Right cardiac atrium (tissue), 5 donors: ENCODE data around the gene ITGAV. TPM values are rescaled to one million over a fixed set of nuclear protein-coding genes. Genes with fewer than 3 reads are reported as not detected.
A peak's percentile ranks its signal among the peaks of the same experiment; 100 is the strongest.

ENCODE experiments used
- ATAC-seq, 2 donors: fragments of 200-7000 bp; cut with Tn5 transposase; one replicate each; pipeline versions ENCODE4 v1.8.0 to v1.9.1; 2020; ENCODE audit warnings: moderate library complexity in 2 of 2, mild to moderate bottlenecking in 1 of 2
- DNase-seq, 3 donors: peaks; one replicate each; pipeline ENCODE4 v3.0.0-alpha.2; 2020
- H3K27ac ChIP-seq: one replicate; pipeline ENCODE4 v1.5.1; 2013; ENCODE audit warnings: mild to moderate bottlenecking, low read length, control low read depth, moderate library complexity
- H3K27me3 ChIP-seq: one replicate; pipeline ENCODE4 v1.6.1; 2013; ENCODE audit not compliant: control insufficient read depth, insufficient read depth
- H3K4me1 ChIP-seq: one replicate; pipeline ENCODE4 v1.6.1; 2013; ENCODE audit warnings: low read length; ENCODE audit not compliant: control insufficient read depth, insufficient read depth
- H3K4me3 ChIP-seq: one replicate; pipeline ENCODE4 v1.5.1; 2013; ENCODE audit warnings: low read length, control low read depth
- H3K9me3 ChIP-seq: one replicate; pipeline ENCODE4 v1.6.1; 2013; ENCODE audit warnings: low read length; ENCODE audit not compliant: control insufficient read depth
- WGBS: extraction: QIAGEN DNeasy Blood & Tissue Kit; methylation state at CpG from one replicate; pipeline ENCODE4 v1.1.7; 2013; 5-methylcytosine and 5-hydroxymethylcytosine counted together
- intact Hi-C, 4 donors: fragments of 100-400 bp; cut with DNase I; formaldehyde crosslinking; loops; one replicate each; pipeline versions ENCODE4 v1.11.0 to v1.14.0; 2022 to 2023
- polyA plus RNA-seq: library from polyadenylated mRNA; stranded (reverse); fragments of 200-250 nt; gene quantifications from one replicate; pipeline ENCODE4 v1.2.3, GENCODE V29; 2013
- total RNA-seq, 4 donors: library from RNA; stranded (reverse); fragmentation: NEBNext Ultra II Directional; extraction: Animal tissue kit (Norgen Biotek cat#: 25700); gene quantifications; one replicate each; pipeline ENCODE4 v1.2.1, GENCODE V29; 2021
- donor health status: healthy with polysubstance abuse.
- donor health status: DM: no; HTN: yes; CAD: no.
- donor health status: DM: no; HTN: no; CAD: no.
- donor health status: DM: no; HTN: yes; CAD: no; lungs with severe emphysema.
- donor health status: DM: yes; HTN: yes; CAD: no.

Gene ITGAV
- total and polyA plus RNA-seq, 5 donors, result 37.3 to 135 (median 121) TPM

DNA sequence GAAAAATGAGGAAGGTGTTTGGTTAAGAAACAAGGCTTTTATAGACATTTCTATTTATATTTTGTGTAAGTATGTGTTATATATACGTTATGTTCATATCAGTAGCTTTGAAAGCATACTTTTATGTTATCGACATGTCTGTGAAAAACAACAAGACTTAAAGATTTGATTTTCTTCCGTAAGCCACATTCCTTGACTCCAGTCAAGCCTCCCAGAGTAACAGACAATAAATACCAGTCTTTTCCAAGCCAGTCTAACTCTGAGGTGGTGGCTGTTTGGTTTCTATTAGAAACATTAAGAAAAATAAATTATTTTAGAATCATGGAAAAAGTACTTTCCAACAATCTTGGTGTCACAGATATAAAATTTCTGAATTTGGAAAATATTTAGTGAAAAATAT, 16.3 kb upstream of the ITGAV start:
- H3K4me1 ChIP-seq, result no peaks in the 10 kb centered on the region
- no peak overlapping the region for H3K27ac ChIP-seq
- H3K9me3 ChIP-seq, result no peaks in the 10 kb centered on the region
- 85% methylated on average over 3 of the region's 3 CpGs for WGBS
- intact Hi-C loops, result no loop called here
- ATAC-seq (no peak), DNase-seq (no peak)
- H3K4me3 ChIP-seq, result no peak overlapping the region
- no peaks in the 10 kb centered on the region for H3K27me3 ChIP-seq

DNA sequence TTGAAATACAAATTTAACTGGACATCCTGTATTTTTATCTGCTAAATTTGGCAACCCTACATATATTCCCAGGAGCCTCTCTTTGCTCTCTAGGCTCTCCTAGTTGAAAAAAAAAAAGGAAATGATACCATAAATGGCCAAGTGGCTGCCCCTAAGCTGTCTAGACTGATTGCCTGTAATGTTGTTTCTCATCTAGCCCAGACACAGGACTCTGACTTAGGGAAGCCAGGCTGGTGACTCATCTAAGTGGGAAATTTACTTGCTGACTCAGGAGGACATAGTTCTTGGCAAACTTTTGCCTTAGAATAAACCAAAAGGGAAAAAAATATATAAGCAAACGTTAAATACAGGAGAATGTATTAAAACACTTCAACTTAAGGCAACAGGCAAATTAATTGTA, 14.6 kb upstream of the ITGAV start:
- peak; percentile 97 to 99 for ATAC-seq
- WGBS, result 18% methylated on average over 1 of the region's 1 CpG
- no peaks in the 10 kb centered on the region for H3K9me3 ChIP-seq
- no peak overlapping the region for H3K4me3 ChIP-seq
- H3K27ac ChIP-seq, result no peak overlapping the region
- H3K27me3 ChIP-seq, result no peaks in the 10 kb centered on the region
- peak in 1 of 3 donors; percentile 31 for DNase-seq
- intact Hi-C loops, result no loop called here
- no peaks in the 10 kb centered on the region for H3K4me1 ChIP-seq

DNA sequence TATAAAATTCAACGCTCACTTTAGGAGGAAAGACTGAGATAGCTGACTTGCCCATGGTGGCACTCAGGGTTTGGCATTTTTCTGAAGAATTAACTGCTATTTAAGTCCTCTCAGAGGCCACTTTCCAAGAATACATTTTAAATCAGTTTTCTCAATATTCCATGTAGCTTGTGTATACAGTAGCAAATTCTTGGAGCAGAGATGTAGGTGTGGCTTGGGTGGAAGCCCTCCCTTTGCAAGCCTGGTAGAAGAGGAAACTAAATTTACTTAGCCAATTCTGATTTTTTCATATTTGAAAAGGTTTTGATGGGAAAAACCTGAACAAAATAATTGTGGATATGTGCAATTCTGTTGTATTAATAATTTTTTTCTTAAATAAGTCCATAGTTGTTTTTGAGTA, 14.0 kb upstream of the ITGAV start:
- Histone ChIP-seq H3K27me3 (no peaks in the 10 kb centered on the region), H3K9me3 (no peaks in the 10 kb centered on the region), H3K4me3 (no peak overlapping the region), H3K4me1 (no peaks in the 10 kb centered on the region), H3K27ac (no peak overlapping the region)
- WGBS, result 87% methylated on average over 1 of the region's 1 CpG
- DNase-seq (no peak), ATAC-seq (no peak)
- intact Hi-C loops, result no loop called here

DNA sequence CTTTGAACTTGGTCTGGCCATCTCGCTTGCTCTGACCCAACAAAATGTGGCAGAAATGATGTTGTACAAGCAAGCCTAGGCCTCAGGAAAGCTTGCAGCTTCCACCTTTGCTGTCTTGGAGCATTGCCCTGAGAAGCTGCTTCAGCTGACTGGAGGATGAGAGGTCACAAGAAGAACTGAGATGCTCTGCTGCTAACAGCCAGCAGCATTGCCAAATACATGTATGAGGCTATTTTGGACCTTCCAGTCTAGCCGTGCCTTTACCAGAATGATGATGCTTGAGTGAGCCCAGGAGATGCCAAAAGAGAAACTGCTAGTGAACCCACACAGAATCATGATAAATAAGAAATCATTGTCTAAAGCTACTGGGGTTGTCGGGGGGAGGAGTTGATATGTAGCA, 13.2 kb upstream of the ITGAV start:
- Histone ChIP-seq H3K9me3 (no peaks in the 10 kb centered on the region), H3K4me3 (no peak overlapping the region), H3K4me1 (no peaks in the 10 kb centered on the region), H3K27ac (no peak overlapping the region), H3K27me3 (no peaks in the 10 kb centered on the region)
- DNase-seq (no peak), ATAC-seq (no peak)
- WGBS, result 84% methylated on average over 3 of the region's 3 CpGs
- intact Hi-C loops, result no loop called here

DNA sequence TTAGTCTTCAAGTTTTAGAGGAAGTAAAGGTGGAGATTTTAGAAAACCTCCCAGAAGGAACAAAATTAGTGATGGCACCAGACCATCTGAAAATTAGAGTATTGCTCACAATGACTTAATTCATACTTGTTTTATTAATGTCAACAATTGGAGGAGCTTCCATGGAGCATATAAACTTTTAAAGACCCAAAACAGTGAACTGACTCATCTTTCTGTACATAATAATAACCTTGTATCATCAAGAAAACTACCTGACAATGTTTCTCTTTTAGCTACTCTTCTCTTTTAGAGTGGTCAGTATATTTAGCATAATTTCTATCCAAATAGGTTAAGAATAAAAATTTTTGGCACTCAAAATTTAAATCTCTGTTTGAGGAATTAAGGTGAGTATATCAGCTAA, 7.2 kb upstream of the ITGAV start:
- no peak for DNase-seq
- H3K9me3 ChIP-seq, result no peaks in the 10 kb centered on the region
- H3K27ac ChIP-seq, result no peak overlapping the region
- no peak for ATAC-seq
- H3K4me3 ChIP-seq, result no peak overlapping the region
- intact Hi-C loops, result loop anchor here in 1 of 4 donors (10.0 kb wide), 1 partner anchor 88 kb away; no protein-coding TSS in a partner anchor
- H3K4me1 ChIP-seq, result no peaks in the 10 kb centered on the region
- no peaks in the 10 kb centered on the region for H3K27me3 ChIP-seq

DNA sequence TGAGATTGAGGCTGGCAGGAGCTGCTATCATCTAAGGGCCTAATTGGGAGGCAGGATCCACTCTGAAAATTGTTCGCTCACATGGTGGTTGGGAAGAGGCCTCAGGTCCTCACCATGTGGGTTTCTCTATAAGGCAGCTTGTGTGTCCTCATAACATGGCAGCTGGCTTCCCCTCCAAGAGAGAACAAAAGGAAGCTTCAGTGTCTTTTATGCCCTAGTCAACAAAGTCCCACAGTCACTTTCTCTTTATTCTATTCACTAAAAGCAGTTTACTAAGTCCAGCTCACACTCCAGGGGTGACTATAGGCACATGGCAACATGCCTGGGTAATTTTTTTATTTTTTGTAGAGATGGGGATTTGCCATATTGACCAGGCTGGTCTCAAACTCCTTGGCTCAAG, 5.8 kb upstream of the ITGAV start:
- Histone ChIP-seq H3K4me1 (no peaks in the 10 kb centered on the region), H3K4me3 (no peak overlapping the region), H3K27me3 (no peaks in the 10 kb centered on the region), H3K27ac (no peak overlapping the region), H3K9me3 (no peaks in the 10 kb centered on the region)
- 95% methylated on average over 1 of the region's 1 CpG for WGBS
- DNase-seq (no peak), ATAC-seq (no peak)
- intact Hi-C loops, result loop anchor here in 1 of 4 donors (10.0 kb wide), 1 partner anchor 89 kb away; no protein-coding TSS in a partner anchor

DNA sequence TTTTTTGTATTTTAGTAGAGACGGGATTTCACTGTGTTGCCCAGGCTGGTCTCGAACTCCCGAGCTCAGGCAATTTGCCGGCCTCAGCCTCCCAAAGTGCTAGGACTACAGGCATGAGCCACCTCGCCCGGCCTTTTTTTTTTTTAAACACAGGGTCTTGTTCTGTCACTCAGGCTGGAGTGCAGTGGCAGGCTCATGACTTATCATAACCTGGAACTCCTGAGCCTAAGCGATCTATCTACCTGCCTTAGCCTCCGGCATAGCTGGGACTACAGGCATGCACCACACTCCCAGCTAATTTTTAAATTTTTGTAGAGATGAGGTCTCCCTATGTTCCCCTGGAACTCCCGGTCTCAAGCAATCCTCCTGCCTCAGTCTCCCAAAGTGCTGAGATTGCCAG, 1.4 kb upstream of the ITGAV start:
- intact Hi-C loops, result loop anchor here in 1 of 4 donors (10.0 kb wide), 1 partner anchor 94 kb away; no protein-coding TSS in a partner anchor
- DNase-seq (no peak), ATAC-seq (no peak)
- 97% methylated on average over 9 of the region's 9 CpGs for WGBS
- no peaks in the 10 kb centered on the region for H3K9me3 ChIP-seq
- no peaks in the 10 kb centered on the region for H3K27me3 ChIP-seq
- H3K4me1 ChIP-seq, result peaks cover 3% of the 10 kb centered on the region
- no peak overlapping the region for H3K4me3 ChIP-seq
- no peak overlapping the region for H3K27ac ChIP-seq

DNA sequence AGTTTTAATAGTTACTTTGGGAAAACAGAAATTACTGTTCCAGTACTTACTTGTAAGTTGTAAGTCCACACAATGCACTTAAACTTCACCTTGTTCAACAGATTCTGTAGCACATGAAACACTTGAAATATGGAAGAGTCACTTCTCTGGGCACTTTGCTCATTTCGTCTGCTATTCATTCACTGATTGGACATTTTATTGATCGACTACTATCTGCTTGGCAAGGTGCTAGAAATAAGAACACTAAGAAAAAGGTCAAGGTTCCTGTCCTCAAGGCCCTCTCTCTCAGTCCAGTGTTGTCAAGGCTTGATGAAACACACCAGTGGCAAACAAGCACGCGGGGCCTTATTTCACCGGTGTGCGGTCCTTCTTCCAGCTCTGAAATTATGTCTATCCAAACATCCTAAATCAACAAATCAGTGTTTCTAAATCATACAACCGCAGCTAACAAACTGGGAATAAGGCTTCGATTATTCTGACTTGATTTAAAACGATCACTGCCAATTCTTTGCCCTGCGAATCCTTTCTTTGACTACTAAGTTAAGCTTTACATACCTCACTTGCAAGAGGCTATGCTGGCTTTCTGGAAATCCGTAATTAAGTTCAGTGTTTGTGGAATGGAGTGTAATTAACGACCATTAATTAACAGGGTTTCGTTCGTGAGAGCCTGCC, 780 bp upstream of the ITGAV start:
- Histone ChIP-seq H3K27ac (peak overlapping the region; percentile 99), H3K9me3 (no peaks in the 10 kb centered on the region), H3K4me3 (peak overlapping the region; percentile 73), H3K4me1 (peaks cover 3% of the 10 kb centered on the region), H3K27me3 (no peaks in the 10 kb centered on the region)
- WGBS, result 30% methylated on average over 14 of the region's 14 CpGs
- intact Hi-C loops, result loop anchor here in 1 of 4 donors (10.0 kb wide), 1 partner anchor 94 kb away; no protein-coding TSS in a partner anchor
- ATAC-seq (no peak), DNase-seq (peak in 1 of 3 donors; percentile 48)

DNA sequence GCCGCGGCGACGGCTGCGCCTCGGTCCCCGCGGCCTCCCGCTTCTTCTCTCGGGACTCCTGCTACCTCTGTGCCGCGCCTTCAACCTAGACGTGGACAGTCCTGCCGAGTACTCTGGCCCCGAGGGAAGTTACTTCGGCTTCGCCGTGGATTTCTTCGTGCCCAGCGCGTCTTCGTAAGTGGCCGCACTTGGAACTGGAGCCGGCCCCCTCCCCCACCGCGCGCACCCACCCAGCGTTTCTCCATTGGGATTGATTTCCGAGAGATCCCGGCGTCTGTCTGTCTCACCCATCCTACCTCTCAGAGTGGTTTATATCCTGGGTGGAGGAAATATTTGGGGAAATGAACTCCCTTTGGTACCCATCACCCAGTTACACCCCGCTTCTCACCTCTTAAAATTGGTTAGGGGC, 498 bp downstream of the ITGAV start:
- ATAC-seq, result peak; percentile 45 to 49

DNA sequence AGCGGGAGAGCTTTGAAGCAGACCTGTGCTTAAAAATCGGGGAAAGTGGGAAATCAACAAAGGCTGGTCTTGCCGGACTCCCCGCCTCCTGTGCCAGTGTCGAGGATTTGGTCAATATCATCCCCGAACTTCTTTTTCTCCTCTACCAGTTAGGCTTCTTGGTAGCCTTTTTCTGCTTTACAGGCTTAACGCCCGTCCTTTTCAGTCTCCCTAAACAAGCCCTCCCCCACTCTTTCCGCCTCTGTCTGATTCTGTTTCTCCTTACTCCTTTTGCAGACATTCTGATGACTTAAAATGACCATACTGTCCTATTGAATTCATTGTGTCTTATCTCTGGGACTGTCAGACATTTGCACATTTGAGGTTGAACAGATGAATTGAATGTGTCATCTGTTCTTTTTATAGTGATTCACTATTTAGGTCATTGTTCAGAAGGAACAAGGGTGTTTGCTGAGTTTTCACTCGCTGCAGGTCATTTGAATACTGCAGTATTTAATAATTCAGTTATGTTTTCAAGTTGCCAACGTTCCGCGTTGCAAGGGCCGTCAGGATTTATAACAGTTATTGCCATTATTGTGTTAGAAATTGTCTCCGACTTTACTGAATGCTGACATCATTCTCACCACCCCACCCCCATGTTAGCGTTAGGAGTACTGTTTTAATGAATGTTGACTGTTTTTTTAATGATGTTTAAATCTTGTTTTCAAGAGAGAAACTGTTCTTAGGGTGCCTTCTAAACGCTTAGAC, 1.1 kb downstream of the ITGAV start:
- ATAC-seq (peak; percentile 5 to 52), DNase-seq (no peak)
- Histone ChIP-seq H3K27me3 (no peaks in the 10 kb centered on the region), H3K9me3 (no peaks in the 10 kb centered on the region), H3K4me3 (peak overlapping the region; percentile 73), H3K4me1 (peaks cover 4% of the 10 kb centered on the region), H3K27ac (peak overlapping the region; percentile 99)
- WGBS, result under 1% methylated on average over 17 of the region's 17 CpGs
- intact Hi-C loops, result no loop called here

More for the DNA sequence above, 498 bp downstream of the ITGAV start:
- no peaks in the 10 kb centered on the region for H3K9me3 ChIP-seq
- under 1% methylated on average over 32 of the region's 32 CpGs for WGBS
- peaks cover 4% of the 10 kb centered on the region for H3K4me1 ChIP-seq
- peak overlapping the region; percentile 73 for H3K4me3 ChIP-seq
- DNase-seq, result peak in 2 of 3 donors; percentile 41 to 78
- intact Hi-C loops, result no loop called here
- peak overlapping the region; percentile 99 for H3K27ac ChIP-seq
- no peaks in the 10 kb centered on the region for H3K27me3 ChIP-seq

DNA sequence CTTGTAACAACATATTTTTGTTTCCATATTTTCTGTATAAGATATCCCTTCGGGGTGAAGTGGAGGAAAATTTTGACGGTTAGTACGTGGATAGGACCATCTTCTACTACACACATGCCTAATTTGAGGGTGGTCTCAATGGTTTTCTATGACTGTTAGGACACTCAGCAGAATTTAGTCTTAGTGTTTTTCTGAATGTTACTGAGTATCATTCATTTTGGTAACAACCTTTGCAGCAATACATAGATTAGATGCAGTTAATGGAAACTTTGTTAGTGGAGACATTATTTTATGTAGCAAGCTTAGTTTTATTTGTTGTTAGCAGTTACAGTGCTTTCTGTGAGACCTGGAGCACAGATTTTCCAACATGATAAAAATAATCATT, 1.6 kb downstream of the ITGAV start:
- Histone ChIP-seq H3K27me3 (no peaks in the 10 kb centered on the region), H3K27ac (no peak overlapping the region), H3K4me3 (peak overlapping the region; percentile 73), H3K4me1 (peaks cover 4% of the 10 kb centered on the region), H3K9me3 (no peaks in the 10 kb centered on the region)
- intact Hi-C loops, result no loop called here
- DNase-seq (no peak), ATAC-seq (no peak)
- WGBS, result 11% methylated on average over 3 of the region's 3 CpGs
